Ovary (tissue), 3 donors: ENCODE data around the gene QRFPR.

Experiments used
- CTCF ChIP-seq, 3 donors: fragments of 450-650 bp in 2 of 3; fragments of 200-600 bp in 1 of 3; IDR thresholded peaks; one replicate each; pipeline versions ENCODE4 v1.5.1 to v1.8.0; 2016 to 2022; ENCODE audit warnings: antibody characterized with exemption in 3 of 3, mild to moderate bottlenecking in 1 of 3
- POLR2A ChIP-seq: fragments of 450-650 bp; IDR thresholded peaks from one replicate; pipeline ENCODE4 v1.6.1; 2017; ENCODE audit warnings: antibody characterized with exemption, mild to moderate bottlenecking, moderate library complexity
- donor health status: DM: no; HTN: no; CAD: no.

- no peak for TF ChIP-seq CTCF (IDR thresholded peaks at IDR 0.05)
- no peak for TF ChIP-seq POLR2A
Measured at GRCh38 chr4:121373841-121374240, 7.0 kb downstream of the QRFPR start.
